Subcutaneous abdominal adipose tissue (tissue), 5 donors: ENCODE data around the gene ITGA11.
A peak's percentile ranks its signal among the peaks of the same experiment; 100 is the strongest.

Experiments
- H3K27ac ChIP-seq: one replicate; pipeline ENCODE4 v1.7.0; 2013; ENCODE audit warnings: low read depth, mild to moderate bottlenecking, inconsistent platforms, low read length, moderate library complexity
- H3K27me3 ChIP-seq, 5 donors: one replicate each; pipeline ENCODE4 v1.7.0; 2013; ENCODE audit warnings: low read length in 5 of 5, inconsistent platforms in 1 of 5; ENCODE audit not compliant: control insufficient read depth in 5 of 5, insufficient read depth in 4 of 5
- H3K36me3 ChIP-seq, 5 donors: one replicate each; pipeline ENCODE4 v1.7.0; 2013; ENCODE audit warnings: low read length in 5 of 5; ENCODE audit not compliant: control insufficient read depth in 5 of 5, insufficient read depth in 5 of 5
- H3K4me1 ChIP-seq, 5 donors: one replicate each; pipeline ENCODE4 v1.7.0; 2013; ENCODE audit warnings: low read length in 5 of 5, mild to moderate bottlenecking in 3 of 5, moderate library complexity in 1 of 5; ENCODE audit not compliant: control insufficient read depth in 5 of 5, insufficient read depth in 5 of 5
- H3K4me3 ChIP-seq, 5 donors: one replicate each; pipeline ENCODE4 v1.7.0; 2013; ENCODE audit warnings: low read length in 5 of 5, low read depth in 1 of 5
- H3K9ac ChIP-seq, 5 donors: one replicate each; pipeline ENCODE4 v1.7.0; 2013; ENCODE audit warnings: low read length in 5 of 5, mild to moderate bottlenecking in 4 of 5, moderate library complexity in 3 of 5
- H3K9me3 ChIP-seq, 5 donors: one replicate each; pipeline ENCODE4 v1.7.0; 2013; ENCODE audit warnings: low read length in 5 of 5; ENCODE audit not compliant: control insufficient read depth in 5 of 5
- donor health status: healthy.
- donor health status: healthy.
- donor health status: healthy.
- donor health status: healthy.
- donor health status: healthy.

Gene ITGA11

GRCh38 chr15:68340726-68341671 lies 91.0 kb downstream of the ITGA11 start:
- Histone ChIP-seq H3K4me3 (no peak overlapping the region), H3K36me3 (peaks cover 0 to 5% (median 0%) of the 10 kb centered on the region in 5 donors), H3K9ac (peak overlapping the region in 1 of 5 donors; percentile 4), H3K27me3 (no peaks in the 10 kb centered on the region), H3K9me3 (no peaks in the 10 kb centered on the region), H3K27ac (peak overlapping the region; percentile 11), H3K4me1 (peaks cover 8 to 40% (median 36%) of the 10 kb centered on the region in 5 donors)

GRCh38 chr15:68339481-68339880 lies 92.5 kb downstream of the ITGA11 start:
- Histone ChIP-seq H3K9ac (no peak overlapping the region), H3K27me3 (no peaks in the 10 kb centered on the region), H3K9me3 (no peaks in the 10 kb centered on the region), H3K27ac (no peak overlapping the region), H3K4me1 (peaks cover 14 to 55% (median 50%) of the 10 kb centered on the region in 5 donors), H3K4me3 (no peak overlapping the region), H3K36me3 (peaks cover 0 to 5% (median 0%) of the 10 kb centered on the region in 5 donors)

GRCh38 chr15:68337826-68338225 lies 94.1 kb downstream of the ITGA11 start:
- no peaks in the 10 kb centered on the region for H3K27me3 ChIP-seq
- H3K9ac ChIP-seq: no peak overlapping the region
- no peaks in the 10 kb centered on the region for H3K9me3 ChIP-seq
- H3K27ac ChIP-seq: no peak overlapping the region
- H3K36me3 ChIP-seq: peaks cover 0 to 5% (median 0%) of the 10 kb centered on the region in 5 donors
- no peak overlapping the region for H3K4me3 ChIP-seq
- peaks cover 16 to 62% (median 56%) of the 10 kb centered on the region in 5 donors for H3K4me1 ChIP-seq

- no peaks in the 10 kb centered on the region for H3K9me3 ChIP-seq
- no peak overlapping the region for H3K9ac ChIP-seq
- H3K27ac ChIP-seq: no peak overlapping the region
- H3K36me3 ChIP-seq: peaks cover 0 to 8% (median 0%) of the 10 kb centered on the region in 5 donors
- peaks cover 13 to 49% (median 43%) of the 10 kb centered on the region in 5 donors for H3K4me1 ChIP-seq
- H3K27me3 ChIP-seq: no peaks in the 10 kb centered on the region
- H3K4me3 ChIP-seq: no peak overlapping the region
These were observed 95.4 kb downstream of the ITGA11 start for GRCh38 chr15:68336516-68336915.

GRCh38 chr15:68335655-68336054 lies 96.3 kb downstream of the ITGA11 start:
- Histone ChIP-seq H3K4me3 (no peak overlapping the region), H3K27ac (no peak overlapping the region), H3K9ac (no peak overlapping the region), H3K27me3 (no peaks in the 10 kb centered on the region), H3K4me1 (peaks cover 10 to 40% (median 35%) of the 10 kb centered on the region in 5 donors), H3K36me3 (peaks cover 0 to 11% (median 0%) of the 10 kb centered on the region in 5 donors), H3K9me3 (no peaks in the 10 kb centered on the region)

- H3K36me3 ChIP-seq: peaks cover 0 to 11% (median 0%) of the 10 kb centered on the region in 5 donors
- H3K9me3 ChIP-seq: no peaks in the 10 kb centered on the region
- no peak overlapping the region for H3K9ac ChIP-seq
- H3K27ac ChIP-seq: no peak overlapping the region
- no peaks in the 10 kb centered on the region for H3K27me3 ChIP-seq
- peaks cover 9 to 36% (median 31%) of the 10 kb centered on the region in 5 donors for H3K4me1 ChIP-seq
- no peak overlapping the region for H3K4me3 ChIP-seq
These were observed 96.7 kb downstream of the ITGA11 start for GRCh38 chr15:68335251-68335650.

- Histone ChIP-seq H3K4me3 (peak overlapping the region in 1 of 5 donors; percentile 11), H3K9ac (peak overlapping the region in 1 of 5 donors; percentile 28), H3K9me3 (no peaks in the 10 kb centered on the region), H3K4me1 (peaks cover 9 to 32% (median 27%) of the 10 kb centered on the region in 5 donors), H3K27ac (no peak overlapping the region), H3K36me3 (peaks cover 0 to 14% (median under 1%) of the 10 kb centered on the region in 5 donors), H3K27me3 (no peaks in the 10 kb centered on the region)
These were observed 97.3 kb downstream of the ITGA11 start for GRCh38 chr15:68334661-68335124.

GRCh38 chr15:68333775-68334470 lies 98.0 kb downstream of the ITGA11 start:
- peaks cover 9 to 29% (median 25%) of the 10 kb centered on the region in 5 donors for H3K4me1 ChIP-seq
- H3K4me3 ChIP-seq: no peak overlapping the region
- no peaks in the 10 kb centered on the region for H3K9me3 ChIP-seq
- H3K27me3 ChIP-seq: no peaks in the 10 kb centered on the region
- H3K27ac ChIP-seq: no peak overlapping the region
- peaks cover 0 to 19% (median 2%) of the 10 kb centered on the region in 5 donors for H3K36me3 ChIP-seq
- H3K9ac ChIP-seq: no peak overlapping the region

GRCh38 chr15:68332266-68332665 lies 99.7 kb downstream of the ITGA11 start:
- Histone ChIP-seq H3K27me3 (no peaks in the 10 kb centered on the region), H3K27ac (no peak overlapping the region), H3K4me1 (peaks cover 9 to 33% (median 25%) of the 10 kb centered on the region in 5 donors), H3K4me3 (no peak overlapping the region), H3K36me3 (peaks cover 0 to 14% (median 2%) of the 10 kb centered on the region in 5 donors), H3K9me3 (no peaks in the 10 kb centered on the region), H3K9ac (no peak overlapping the region)
